H1 (cell line): Measurements from ENCODE around the gene ITGAV. TPM values are rescaled to one million over a fixed set of nuclear protein-coding genes. Genes with fewer than 3 reads are reported as not detected.

Experiments used
- CTCF ChIA-PET: fragments of 300-600 bp; sonication (Branson Sonifier 250); formaldehyde crosslinking; loops from one replicate; lab custom pipeline; 2021; ENCODE audit not compliant: partially characterized antibody; lab: Charles Lee
- POLR2A ChIA-PET: fragments of 300-600 bp; sonication (Branson Sonifier 250); formaldehyde crosslinking; loops from one replicate; lab custom pipeline; 2021; ENCODE audit warnings: inconsistent platforms; ENCODE audit not compliant: partially characterized antibody; lab: Charles Lee
- DNase-seq, 2 experiments: peaks; one replicate each; pipeline versions ENCODE4 v3.0.0 to v3.0.0-alpha.2; 2010 to 2022; ENCODE audit warnings: low spot score in 2 of 2, low read depth in 1 of 2, mixed read lengths in 1 of 2
- FAIRE-seq: peaks from 2 replicates; lab custom pipeline; 2011; peaks lifted over from hg19 to GRCh38; lab: Jason Lieb, UNC
- H2AFZ ChIP-seq: 2 replicates; pipeline ENCODE4 v1.8.1; 2012; ENCODE audit warnings: low read length, inconsistent platforms
- H2AK5ac ChIP-seq: 2 replicates; pipeline ENCODE4 v1.6.1; 2013; ENCODE audit warnings: low read depth, low read length
- H2BK120ac ChIP-seq: replicated peaks from 2 replicates; pipeline ENCODE3; 2013; ENCODE audit warnings: low read depth, low read length, inconsistent platforms
- H2BK12ac ChIP-seq: 2 replicates; pipeline ENCODE4 v1.6.1; 2013; ENCODE audit warnings: low read depth, low read length
- H2BK15ac ChIP-seq: 2 replicates; pipeline ENCODE4 v1.6.1; 2013; ENCODE audit warnings: low read length
- H2BK20ac ChIP-seq: 2 replicates; pipeline ENCODE4 v1.6.1; 2013; ENCODE audit warnings: low read length
- H2BK5ac ChIP-seq: 2 replicates; pipeline ENCODE4 v1.6.1; 2013; ENCODE audit warnings: low read depth, low read length
- H3K14ac ChIP-seq: 2 replicates; pipeline ENCODE4 v1.6.1; 2013; ENCODE audit warnings: inconsistent platforms; ENCODE audit not compliant: insufficient read length
- H3K18ac ChIP-seq: 2 replicates; pipeline ENCODE4 v1.6.1; 2013; ENCODE audit warnings: low read length; ENCODE audit errors: extremely low read depth
- H3K23ac ChIP-seq: 2 replicates; pipeline ENCODE4 v1.6.1; 2013; ENCODE audit warnings: inconsistent platforms; ENCODE audit not compliant: insufficient read length
- H3K23me2 ChIP-seq: 2 replicates; pipeline ENCODE4 v1.6.1; 2013; ENCODE audit warnings: low read depth, low read length
- H3K27ac ChIP-seq: 2 replicates; pipeline ENCODE4 v1.6.1; 2011; ENCODE audit warnings: low read depth, low read length, inconsistent platforms
- H3K27me3 ChIP-seq, 4 experiments: replicated peaks in 1 of 4; 1 replicate in 1 of 4; 2 replicates in 3 of 4; pipeline versions ENCODE4 v1.6.1 to v1.8.1; 2011 to 2013; ENCODE audit warnings: low read length in 3 of 4, mild to moderate bottlenecking in 3 of 4, inconsistent platforms in 2 of 4, mixed read lengths in 2 of 4, moderate library complexity in 1 of 4; ENCODE audit not compliant: control insufficient read depth in 3 of 4, insufficient read depth in 3 of 4; ENCODE audit errors: extremely low read depth in 1 of 4
- H3K36me3 ChIP-seq, 4 experiments: 2 replicates each; pipeline versions ENCODE4 v1.6.1 to v1.8.1; 2011 to 2013; ENCODE audit warnings: mild to moderate bottlenecking in 4 of 4, low read length in 3 of 4, moderate library complexity in 2 of 4, control low read depth in 1 of 4, inconsistent platforms in 1 of 4; ENCODE audit not compliant: insufficient read depth in 4 of 4, control insufficient read depth in 2 of 4
- H3K4ac ChIP-seq: replicated peaks from 2 replicates; pipeline ENCODE3; 2013; ENCODE audit warnings: low read length, low read depth, mixed read lengths, inconsistent platforms; ENCODE audit not compliant: insufficient read length
- H3K4me1 ChIP-seq, 4 experiments: replicated peaks in 1 of 4; 1 replicate in 1 of 4; 2 replicates in 3 of 4; pipeline versions ENCODE4 v1.6.1 to v1.8.1; 2011 to 2013; ENCODE audit warnings: low read length in 3 of 4, inconsistent platforms in 2 of 4, mixed read lengths in 1 of 4; ENCODE audit not compliant: insufficient read depth in 4 of 4, control insufficient read depth in 3 of 4
- H3K4me2 ChIP-seq, 2 experiments: 2 replicates each; pipeline versions ENCODE4 v1.6.1 to v1.8.1; 2011 to 2013; ENCODE audit warnings: low read depth in 2 of 2, low read length in 2 of 2, control low read depth in 1 of 2, inconsistent platforms in 1 of 2, mild to moderate bottlenecking in 1 of 2; ENCODE audit not compliant: insufficient read depth in 1 of 2
- H3K4me3 ChIP-seq, 4 experiments: fragments of 200-600, 300-600 bp in 1 of 4; sonication (generic), shearing (Covaris generic), sonication (Bioruptor Twin) in 1 of 4; 2 replicates each; pipeline versions ENCODE4 v1.5.1 to v1.8.1; 2011 to 2016; ENCODE audit warnings: low read length in 4 of 4, low read depth in 3 of 4, control low read depth in 2 of 4, inconsistent platforms in 2 of 4, mild to moderate bottlenecking in 2 of 4, mixed read lengths in 1 of 4, moderate library complexity in 1 of 4; ENCODE audit not compliant: insufficient read depth in 2 of 4; ENCODE audit errors: extremely low read depth in 1 of 4
- H3K56ac ChIP-seq: replicated peaks from 2 replicates; pipeline ENCODE3; 2013; ENCODE audit warnings: low read depth, mild to moderate bottlenecking, mixed read lengths, low read length, inconsistent platforms; ENCODE audit not compliant: insufficient read length
- H3K79me1 ChIP-seq: 2 replicates; pipeline ENCODE4 v1.6.1; 2013; ENCODE audit warnings: low read depth, low read length, control low read depth
- H3K79me2 ChIP-seq, 2 experiments: 2 replicates each; pipeline versions ENCODE4 v1.6.1 to v1.8.1; 2012 to 2013; ENCODE audit warnings: low read length in 2 of 2, mild to moderate bottlenecking in 2 of 2, inconsistent platforms in 1 of 2; ENCODE audit not compliant: insufficient read depth in 2 of 2, control insufficient read depth in 1 of 2
- H3K9ac ChIP-seq, 4 experiments: replicated peaks in 1 of 4; 1 replicate in 1 of 4; 2 replicates in 3 of 4; pipeline versions ENCODE4 v1.6.1 to v1.8.1; 2011 to 2013; ENCODE audit warnings: low read depth in 3 of 4, low read length in 3 of 4, control low read depth in 2 of 4, mild to moderate bottlenecking in 2 of 4, moderate library complexity in 2 of 4, inconsistent platforms in 1 of 4; ENCODE audit errors: extremely low read depth in 1 of 4
- H3K9me3 ChIP-seq, 2 experiments: 2 replicates each; pipeline versions ENCODE4 v1.6.1 to v1.8.1; 2012 to 2013; ENCODE audit warnings: mild to moderate bottlenecking in 2 of 2, moderate library complexity in 2 of 2, control low read depth in 1 of 2, inconsistent platforms in 1 of 2, low read depth in 1 of 2, low read length in 1 of 2, mixed read lengths in 1 of 2; ENCODE audit not compliant: insufficient read depth in 2 of 2
- H4K20me1 ChIP-seq, 2 experiments: replicated peaks in 1 of 2; 2 replicates each; pipeline versions ENCODE3 to v1.8.1; 2011 to 2013; ENCODE audit warnings: inconsistent platforms in 2 of 2, low read length in 2 of 2, mild to moderate bottlenecking in 1 of 2; ENCODE audit not compliant: insufficient read depth in 2 of 2, control insufficient read depth in 1 of 2
- H4K5ac ChIP-seq: 2 replicates; pipeline ENCODE4 v1.6.1; 2013; ENCODE audit warnings: low read length, low read depth, mixed read lengths, inconsistent platforms; ENCODE audit not compliant: insufficient read length
- H4K8ac ChIP-seq: 2 replicates; pipeline ENCODE4 v1.8.0; 2013; ENCODE audit warnings: mild to moderate bottlenecking, moderate library complexity, low read length, inconsistent platforms; ENCODE audit not compliant: insufficient read depth; ENCODE audit errors: extremely low read depth
- H4K91ac ChIP-seq: replicated peaks from 2 replicates; pipeline ENCODE3; 2013; ENCODE audit warnings: low read length, mixed read lengths, inconsistent platforms; ENCODE audit not compliant: insufficient read length
- BACH1 ChIP-seq: IDR thresholded peaks from 2 replicates; pipeline ENCODE4 v1.6.1; 2012; ENCODE audit warnings: low read length, improper control_type of control experiment
- CTBP2 ChIP-seq: IDR thresholded peaks from 2 replicates; pipeline ENCODE4 v1.7.0; 2011; ENCODE audit warnings: borderline replicate concordance, mild to moderate bottlenecking, moderate library complexity, mixed read lengths, low read length; ENCODE audit not compliant: insufficient read depth, insufficient read length
- GTF2F1 ChIP-seq: IDR thresholded peaks from 2 replicates; pipeline ENCODE4 v1.6.1; 2012; ENCODE audit warnings: low read depth, low read length, improper control_type of control experiment, borderline replicate concordance
- KDM4A ChIP-seq: IDR thresholded peaks from one replicate; pipeline ENCODE4 v1.7.1; 2012; ENCODE audit warnings: low read depth, mild to moderate bottlenecking, moderate library complexity, low read length, inconsistent platforms; ENCODE audit not compliant: severe bottlenecking
- KDM5A ChIP-seq: fragments of 200-600 bp; IDR thresholded peaks from 2 replicates; pipeline ENCODE4 v1.7.1; 2012; ENCODE audit warnings: mild to moderate bottlenecking, low read length, inconsistent platforms, mixed read lengths
- MAFK ChIP-seq: IDR thresholded peaks from 2 replicates; pipeline ENCODE4 v1.6.1; 2012; ENCODE audit warnings: low read depth, mild to moderate bottlenecking, improper control_type of control experiment, low read length
- NRF1 ChIP-seq: IDR thresholded peaks from 2 replicates; pipeline ENCODE4 v1.6.1; 2011; ENCODE audit warnings: mild to moderate bottlenecking, low read depth, low read length, improper control_type of control experiment
- RBBP5 ChIP-seq: IDR thresholded peaks from 2 replicates; pipeline ENCODE4 v1.7.1; 2012; ENCODE audit warnings: low read depth, mild to moderate bottlenecking, inconsistent platforms, low read length, moderate library complexity, borderline replicate concordance
- SIRT6 ChIP-seq: IDR thresholded peaks from one replicate; pipeline ENCODE4 v1.7.1; 2012; ENCODE audit warnings: low read length, inconsistent platforms
- TEAD4 ChIP-seq: IDR thresholded peaks from 2 replicates; pipeline ENCODE4 v1.6.1; 2012; ENCODE audit warnings: low read depth, low read length, inconsistent platforms, mixed read lengths
- WGBS, 2 experiments: shearing (Covaris generic) in 1 of 2; methylation state at CpG; one replicate each; pipeline versions ENCODE4 v1.1.6 to v1.1.7; 2013 to 2015; ENCODE audit warnings: low lambda C conversion rate in 2 of 2, mixed read lengths in 2 of 2, inconsistent platforms in 1 of 2, low coverage in 1 of 2, missing lambda C conversion rate in 1 of 2; ENCODE audit not compliant: insufficient replicate concordance in 2 of 2, insufficient coverage in 1 of 2, insufficient read length in 1 of 2; ENCODE audit errors: extremely low coverage in 1 of 2, missing lambda C conversion rate in 1 of 2; 5-methylcytosine and 5-hydroxymethylcytosine counted together
- polyA plus RNA-seq, 7 experiments: library from polyadenylated mRNA; depleted of rRNA in 3 of 7; stranded (reverse) in 5 of 7; unstranded in 2 of 7; fragments of >200 nt in 5 of 7; fragments of 200-250 nt in 2 of 7; gene quantifications; 1 replicate in 5 of 7; 2 replicates in 1 of 7; 4 replicates in 1 of 7; pipeline versions ENCODE4 v1.2.1 to v1.2.3, GENCODE V29; 2011 to 2013; ENCODE audit warnings: missing spikeins in 2 of 7, mixed read lengths in 2 of 7
- total RNA-seq: library from RNA; stranded (reverse); fragmentation: NEBNext Ultra II Directional; extraction: Animal tissue kit (Norgen Biotek cat#: 25700); gene quantifications from 2 replicates; pipeline ENCODE4 v1.2.1, GENCODE V29; 2021
- TF ChIP-seq, protein P1 (sequence below): IDR thresholded peaks from 2 replicates; pipeline ENCODE4 v1.6.1; 2012; ENCODE audit warnings: inconsistent platforms

Gene ITGAV
- total and polyA plus RNA-seq, 2 of the 8 experiments (the other 6 are each of a cell fraction or from before 2014, with no cell fraction given): 11.7 to 42.4 TPM

DNA sequence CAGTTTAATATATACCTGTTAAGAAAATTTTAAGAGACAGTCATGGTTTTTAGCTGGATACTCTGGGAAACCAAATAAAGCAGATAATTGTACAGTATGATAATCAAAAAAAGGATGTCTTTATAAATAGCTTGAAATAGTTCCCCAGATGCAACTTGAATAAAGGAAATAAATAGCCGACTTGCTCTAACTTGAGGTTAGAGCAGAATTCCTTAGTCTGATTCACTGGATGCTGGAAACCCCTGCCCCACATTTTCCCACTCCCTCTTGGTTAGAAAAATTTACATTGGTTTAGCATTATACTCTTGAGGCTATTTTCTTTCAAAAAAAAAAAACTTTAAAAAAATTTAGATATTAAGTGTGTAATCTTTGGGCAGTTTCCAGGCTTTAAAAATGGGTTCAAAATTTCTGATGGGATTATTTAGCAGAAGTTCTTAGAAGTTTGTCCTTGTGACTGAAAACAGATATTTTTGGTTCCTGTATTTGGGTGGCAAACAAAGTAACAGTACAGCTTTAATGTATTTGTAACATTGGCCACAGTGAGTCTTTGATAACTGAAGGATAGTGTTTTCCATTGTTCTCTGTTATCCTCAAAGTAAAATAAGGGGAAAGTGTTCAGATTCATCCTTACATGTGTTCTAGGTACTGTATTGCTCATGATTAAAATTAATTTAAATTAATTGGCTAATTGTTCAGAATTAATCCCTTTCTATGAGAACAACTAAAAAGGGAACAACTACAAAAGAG, 39.6 kb downstream of the ITGAV start:
- H4K8ac ChIP-seq: no peak overlapping the region
- DNase-seq: no peak
- no peaks in the 10 kb centered on the region for H4K20me1 ChIP-seq
- H3K23me2 ChIP-seq: no peaks in the 10 kb centered on the region; the same call in 1 of the 2 replicates
- H2AK5ac ChIP-seq: no peak overlapping the region
- H3K4ac ChIP-seq: no peak overlapping the region
- H4K91ac ChIP-seq: no peak overlapping the region
- H2BK15ac ChIP-seq: no peak overlapping the region
- H3K9me3 ChIP-seq: no peaks in the 10 kb centered on the region
- no peak overlapping the region for H3K56ac ChIP-seq
- H3K18ac ChIP-seq: no peak overlapping the region
- H3K79me2 ChIP-seq: no peaks in the 10 kb centered on the region
- H2BK12ac ChIP-seq: no peak overlapping the region
- no peaks in the 10 kb centered on the region for H3K79me1 ChIP-seq
- no peak overlapping the region for H3K4me3 ChIP-seq
- H4K5ac ChIP-seq: no peak overlapping the region
- 0 out of 7 replicates have a peak, but pooled peaks cover 0 to 2% (median 0%) of the 10 kb centered on the region in 4 experiments for H3K4me1 ChIP-seq
- POLR2A ChIA-PET: no interaction called here
- no peak overlapping the region for H3K9ac ChIP-seq
- H2AFZ ChIP-seq: no peak overlapping the region
- H3K27me3 ChIP-seq: no peaks in the 10 kb centered on the region
- H3K36me3 ChIP-seq: peaks cover 0 to 4% (median 1%) of the 10 kb centered on the region in 4 experiments; a peak in 2 of 8 replicates
- no peak for TF ChIP-seq BACH1
- TF ChIP-seq, protein P1, sequence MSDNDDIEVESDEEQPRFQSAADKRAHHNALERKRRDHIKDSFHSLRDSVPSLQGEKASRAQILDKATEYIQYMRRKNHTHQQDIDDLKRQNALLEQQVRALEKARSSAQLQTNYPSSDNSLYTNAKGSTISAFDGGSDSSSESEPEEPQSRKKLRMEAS: no peak
- TF ChIP-seq CTBP2: no peak
- TF ChIP-seq NRF1: no peak
- TF ChIP-seq GTF2F1: no peak
- no peak for TF ChIP-seq KDM4A
- TF ChIP-seq MAFK: no peak
- TF ChIP-seq RBBP5: no peak
- TF ChIP-seq SIRT6: no peak
- no peak for TF ChIP-seq KDM5A
- no peak for TF ChIP-seq TEAD4
- H2BK120ac ChIP-seq: no peak overlapping the region
- CTCF ChIA-PET: interaction anchor here (0.6 to 5.6 kb wide), 3 partner anchors 12 to 1292 kb away, joined by 3 to 31 read pairs (median 3); no protein-coding TSS in a partner anchor
- 79% methylated on average over 1 of the region's 1 CpG; no CpG with 5 or more reads in 1 of the 2 experiments for WGBS, 2 experiments
- H3K14ac ChIP-seq: no peak overlapping the region
- FAIRE-seq: no peak
- H2BK20ac ChIP-seq: no peak overlapping the region
- H2BK5ac ChIP-seq: no peak overlapping the region
- no peak overlapping the region for H3K27ac ChIP-seq
- no peak overlapping the region for H3K23ac ChIP-seq
- H3K4me2 ChIP-seq: no peak overlapping the region
